H1 (cell line): ENCODE results near the gene SPTB. TPM values are rescaled to one million over a fixed set of nuclear protein-coding genes. Genes with fewer than 3 reads are reported as not detected.

ENCODE experiments used
- CTCF ChIA-PET: fragments of 300-600 bp; sonication (Branson Sonifier 250); formaldehyde crosslinking; loops from one replicate; lab custom pipeline; 2021; ENCODE audit not compliant: partially characterized antibody; lab: Charles Lee
- POLR2A ChIA-PET: fragments of 300-600 bp; sonication (Branson Sonifier 250); formaldehyde crosslinking; loops from one replicate; lab custom pipeline; 2021; ENCODE audit warnings: inconsistent platforms; ENCODE audit not compliant: partially characterized antibody; lab: Charles Lee
- DNase-seq, 2 experiments: peaks; one replicate each; pipeline versions ENCODE4 v3.0.0 to v3.0.0-alpha.2; 2010 to 2022; ENCODE audit warnings: low spot score in 2 of 2, low read depth in 1 of 2, mixed read lengths in 1 of 2
- FAIRE-seq: peaks from 2 replicates; lab custom pipeline; 2011; peaks lifted over from hg19 to GRCh38; lab: Jason Lieb, UNC
- H2AFZ ChIP-seq: 2 replicates; pipeline ENCODE4 v1.8.1; 2012; ENCODE audit warnings: low read length, inconsistent platforms
- H2AK5ac ChIP-seq: 2 replicates; pipeline ENCODE4 v1.6.1; 2013; ENCODE audit warnings: low read depth, low read length
- H2BK120ac ChIP-seq: replicated peaks from 2 replicates; pipeline ENCODE3; 2013; ENCODE audit warnings: low read depth, low read length, inconsistent platforms
- H2BK12ac ChIP-seq: 2 replicates; pipeline ENCODE4 v1.6.1; 2013; ENCODE audit warnings: low read depth, low read length
- H2BK15ac ChIP-seq: 2 replicates; pipeline ENCODE4 v1.6.1; 2013; ENCODE audit warnings: low read length
- H2BK20ac ChIP-seq: 2 replicates; pipeline ENCODE4 v1.6.1; 2013; ENCODE audit warnings: low read length
- H2BK5ac ChIP-seq: 2 replicates; pipeline ENCODE4 v1.6.1; 2013; ENCODE audit warnings: low read depth, low read length
- H3K14ac ChIP-seq: 2 replicates; pipeline ENCODE4 v1.6.1; 2013; ENCODE audit warnings: inconsistent platforms; ENCODE audit not compliant: insufficient read length
- H3K18ac ChIP-seq: 2 replicates; pipeline ENCODE4 v1.6.1; 2013; ENCODE audit warnings: low read length; ENCODE audit errors: extremely low read depth
- H3K23ac ChIP-seq: 2 replicates; pipeline ENCODE4 v1.6.1; 2013; ENCODE audit warnings: inconsistent platforms; ENCODE audit not compliant: insufficient read length
- H3K23me2 ChIP-seq: 2 replicates; pipeline ENCODE4 v1.6.1; 2013; ENCODE audit warnings: low read depth, low read length
- H3K27ac ChIP-seq: 2 replicates; pipeline ENCODE4 v1.6.1; 2011; ENCODE audit warnings: low read depth, low read length, inconsistent platforms
- H3K27me3 ChIP-seq, 4 experiments: replicated peaks in 1 of 4; 1 replicate in 1 of 4; 2 replicates in 3 of 4; pipeline versions ENCODE4 v1.6.1 to v1.8.1; 2011 to 2013; ENCODE audit warnings: low read length in 3 of 4, mild to moderate bottlenecking in 3 of 4, inconsistent platforms in 2 of 4, mixed read lengths in 2 of 4, moderate library complexity in 1 of 4; ENCODE audit not compliant: control insufficient read depth in 3 of 4, insufficient read depth in 3 of 4; ENCODE audit errors: extremely low read depth in 1 of 4
- H3K36me3 ChIP-seq, 4 experiments: 2 replicates each; pipeline versions ENCODE4 v1.6.1 to v1.8.1; 2011 to 2013; ENCODE audit warnings: mild to moderate bottlenecking in 4 of 4, low read length in 3 of 4, moderate library complexity in 2 of 4, control low read depth in 1 of 4, inconsistent platforms in 1 of 4; ENCODE audit not compliant: insufficient read depth in 4 of 4, control insufficient read depth in 2 of 4
- H3K4ac ChIP-seq: replicated peaks from 2 replicates; pipeline ENCODE3; 2013; ENCODE audit warnings: low read length, low read depth, mixed read lengths, inconsistent platforms; ENCODE audit not compliant: insufficient read length
- H3K4me1 ChIP-seq, 4 experiments: replicated peaks in 1 of 4; 1 replicate in 1 of 4; 2 replicates in 3 of 4; pipeline versions ENCODE4 v1.6.1 to v1.8.1; 2011 to 2013; ENCODE audit warnings: low read length in 3 of 4, inconsistent platforms in 2 of 4, mixed read lengths in 1 of 4; ENCODE audit not compliant: insufficient read depth in 4 of 4, control insufficient read depth in 3 of 4
- H3K4me2 ChIP-seq, 2 experiments: 2 replicates each; pipeline versions ENCODE4 v1.6.1 to v1.8.1; 2011 to 2013; ENCODE audit warnings: low read depth in 2 of 2, low read length in 2 of 2, control low read depth in 1 of 2, inconsistent platforms in 1 of 2, mild to moderate bottlenecking in 1 of 2; ENCODE audit not compliant: insufficient read depth in 1 of 2
- H3K4me3 ChIP-seq, 4 experiments: fragments of 200-600, 300-600 bp in 1 of 4; sonication (generic), shearing (Covaris generic), sonication (Bioruptor Twin) in 1 of 4; 2 replicates each; pipeline versions ENCODE4 v1.5.1 to v1.8.1; 2011 to 2016; ENCODE audit warnings: low read length in 4 of 4, low read depth in 3 of 4, control low read depth in 2 of 4, inconsistent platforms in 2 of 4, mild to moderate bottlenecking in 2 of 4, mixed read lengths in 1 of 4, moderate library complexity in 1 of 4; ENCODE audit not compliant: insufficient read depth in 2 of 4; ENCODE audit errors: extremely low read depth in 1 of 4
- H3K56ac ChIP-seq: replicated peaks from 2 replicates; pipeline ENCODE3; 2013; ENCODE audit warnings: low read depth, mild to moderate bottlenecking, mixed read lengths, low read length, inconsistent platforms; ENCODE audit not compliant: insufficient read length
- H3K79me1 ChIP-seq: 2 replicates; pipeline ENCODE4 v1.6.1; 2013; ENCODE audit warnings: low read depth, low read length, control low read depth
- H3K79me2 ChIP-seq, 2 experiments: 2 replicates each; pipeline versions ENCODE4 v1.6.1 to v1.8.1; 2012 to 2013; ENCODE audit warnings: low read length in 2 of 2, mild to moderate bottlenecking in 2 of 2, inconsistent platforms in 1 of 2; ENCODE audit not compliant: insufficient read depth in 2 of 2, control insufficient read depth in 1 of 2
- H3K9ac ChIP-seq, 4 experiments: replicated peaks in 1 of 4; 1 replicate in 1 of 4; 2 replicates in 3 of 4; pipeline versions ENCODE4 v1.6.1 to v1.8.1; 2011 to 2013; ENCODE audit warnings: low read depth in 3 of 4, low read length in 3 of 4, control low read depth in 2 of 4, mild to moderate bottlenecking in 2 of 4, moderate library complexity in 2 of 4, inconsistent platforms in 1 of 4; ENCODE audit errors: extremely low read depth in 1 of 4
- H3K9me3 ChIP-seq, 2 experiments: 2 replicates each; pipeline versions ENCODE4 v1.6.1 to v1.8.1; 2012 to 2013; ENCODE audit warnings: mild to moderate bottlenecking in 2 of 2, moderate library complexity in 2 of 2, control low read depth in 1 of 2, inconsistent platforms in 1 of 2, low read depth in 1 of 2, low read length in 1 of 2, mixed read lengths in 1 of 2; ENCODE audit not compliant: insufficient read depth in 2 of 2
- H4K20me1 ChIP-seq, 2 experiments: replicated peaks in 1 of 2; 2 replicates each; pipeline versions ENCODE3 to v1.8.1; 2011 to 2013; ENCODE audit warnings: inconsistent platforms in 2 of 2, low read length in 2 of 2, mild to moderate bottlenecking in 1 of 2; ENCODE audit not compliant: insufficient read depth in 2 of 2, control insufficient read depth in 1 of 2
- H4K5ac ChIP-seq: 2 replicates; pipeline ENCODE4 v1.6.1; 2013; ENCODE audit warnings: low read length, low read depth, mixed read lengths, inconsistent platforms; ENCODE audit not compliant: insufficient read length
- H4K8ac ChIP-seq: 2 replicates; pipeline ENCODE4 v1.8.0; 2013; ENCODE audit warnings: mild to moderate bottlenecking, moderate library complexity, low read length, inconsistent platforms; ENCODE audit not compliant: insufficient read depth; ENCODE audit errors: extremely low read depth
- H4K91ac ChIP-seq: replicated peaks from 2 replicates; pipeline ENCODE3; 2013; ENCODE audit warnings: low read length, mixed read lengths, inconsistent platforms; ENCODE audit not compliant: insufficient read length
- BRCA1 ChIP-seq: IDR thresholded peaks from 2 replicates; pipeline ENCODE4 v1.6.1; 2012; ENCODE audit warnings: low read depth, low read length, improper control_type of control experiment
- CHD1 ChIP-seq: IDR thresholded peaks from 2 replicates; pipeline ENCODE4 v1.6.1; 2012; ENCODE audit warnings: low read depth, low read length, improper control_type of control experiment
- CTBP2 ChIP-seq: IDR thresholded peaks from 2 replicates; pipeline ENCODE4 v1.7.0; 2011; ENCODE audit warnings: borderline replicate concordance, mild to moderate bottlenecking, moderate library complexity, mixed read lengths, low read length; ENCODE audit not compliant: insufficient read depth, insufficient read length
- EZH2 ChIP-seq: fragments of 200-600 bp; sonication (generic); IDR thresholded peaks from 2 replicates; pipeline ENCODE4 v1.7.1; 2012; ENCODE audit warnings: low read depth, mild to moderate bottlenecking, moderate library complexity, low read length, inconsistent platforms; ENCODE audit not compliant: severe bottlenecking
- GTF2F1 ChIP-seq: IDR thresholded peaks from 2 replicates; pipeline ENCODE4 v1.6.1; 2012; ENCODE audit warnings: low read depth, low read length, improper control_type of control experiment, borderline replicate concordance
- KDM4A ChIP-seq: IDR thresholded peaks from one replicate; pipeline ENCODE4 v1.7.1; 2012; ENCODE audit warnings: low read depth, mild to moderate bottlenecking, moderate library complexity, low read length, inconsistent platforms; ENCODE audit not compliant: severe bottlenecking
- KDM5A ChIP-seq: fragments of 200-600 bp; IDR thresholded peaks from 2 replicates; pipeline ENCODE4 v1.7.1; 2012; ENCODE audit warnings: mild to moderate bottlenecking, low read length, inconsistent platforms, mixed read lengths
- SP1 ChIP-seq: IDR thresholded peaks from 2 replicates; pipeline ENCODE4 v1.6.1; 2011; ENCODE audit warnings: low read depth, low read length
- SP4 ChIP-seq: IDR thresholded peaks from 2 replicates; pipeline ENCODE4 v1.6.1; 2012; ENCODE audit warnings: low read length, inconsistent platforms
- SUZ12 ChIP-seq: fragments of 200-600 bp; sonication (generic); IDR thresholded peaks from 2 replicates; pipeline ENCODE4 v1.6.1; 2012; ENCODE audit warnings: mild to moderate bottlenecking, inconsistent platforms, low read length, moderate library complexity, mixed read lengths
- WGBS, 2 experiments: shearing (Covaris generic) in 1 of 2; methylation state at CpG; one replicate each; pipeline versions ENCODE4 v1.1.6 to v1.1.7; 2013 to 2015; ENCODE audit warnings: low lambda C conversion rate in 2 of 2, mixed read lengths in 2 of 2, inconsistent platforms in 1 of 2, low coverage in 1 of 2, missing lambda C conversion rate in 1 of 2; ENCODE audit not compliant: insufficient replicate concordance in 2 of 2, insufficient coverage in 1 of 2, insufficient read length in 1 of 2; ENCODE audit errors: extremely low coverage in 1 of 2, missing lambda C conversion rate in 1 of 2; 5-methylcytosine and 5-hydroxymethylcytosine counted together
- polyA plus RNA-seq, 7 experiments: library from polyadenylated mRNA; depleted of rRNA in 3 of 7; stranded (reverse) in 5 of 7; unstranded in 2 of 7; fragments of >200 nt in 5 of 7; fragments of 200-250 nt in 2 of 7; gene quantifications; 1 replicate in 5 of 7; 2 replicates in 1 of 7; 4 replicates in 1 of 7; pipeline versions ENCODE4 v1.2.1 to v1.2.3, GENCODE V29; 2011 to 2013; ENCODE audit warnings: missing spikeins in 2 of 7, mixed read lengths in 2 of 7
- total RNA-seq: library from RNA; stranded (reverse); fragmentation: NEBNext Ultra II Directional; extraction: Animal tissue kit (Norgen Biotek cat#: 25700); gene quantifications from 2 replicates; pipeline ENCODE4 v1.2.1, GENCODE V29; 2021
- TF ChIP-seq, protein P1 (sequence below): IDR thresholded peaks from 2 replicates; pipeline ENCODE4 v1.6.1; 2012; ENCODE audit warnings: low read length, inconsistent platforms

The SPTB gene
- total and polyA plus RNA-seq, 2 of the 8 experiments (the other 6 are each of a cell fraction or from before 2014, with no cell fraction given) = 0.30 to 2.4 TPM

DNA sequence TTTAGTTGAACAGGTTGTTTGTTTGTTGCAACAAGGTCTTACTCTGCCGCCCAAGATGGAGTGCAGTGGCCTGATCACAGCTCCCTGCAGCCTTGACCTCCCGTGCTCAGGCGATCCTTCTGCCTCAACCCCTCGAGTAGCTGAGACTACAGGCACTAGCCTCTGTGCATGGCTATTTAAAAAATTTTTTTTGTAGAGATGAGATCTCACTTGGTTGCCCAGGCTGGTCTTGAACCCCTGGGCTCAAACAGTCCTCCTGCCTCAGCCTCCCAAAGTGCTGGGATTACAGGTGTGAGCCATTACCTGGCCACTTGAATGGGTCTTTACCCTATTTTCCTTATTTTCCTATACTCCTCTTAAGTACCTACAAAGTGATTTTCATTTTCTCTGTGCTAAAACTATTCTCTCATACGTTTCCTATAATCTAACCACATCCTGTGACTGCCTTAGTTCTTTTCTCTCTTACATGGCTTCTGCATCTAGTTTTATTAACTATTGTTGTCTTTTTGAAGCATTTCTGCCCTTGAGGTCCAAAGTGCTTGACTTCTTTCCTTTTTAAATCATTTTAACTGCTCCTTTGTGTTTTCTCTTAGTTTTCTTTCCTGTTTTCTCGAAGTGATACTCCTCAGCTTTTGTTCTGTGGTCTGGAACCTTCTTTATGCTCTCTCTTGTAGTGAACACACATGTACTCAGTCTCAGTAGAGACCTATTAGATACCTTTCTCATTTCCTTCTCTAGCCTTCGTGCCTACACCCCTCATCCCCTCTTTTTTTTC is 48.7 kb upstream of the SPTB start:
- no peak overlapping the region for H2AFZ ChIP-seq
- H3K36me3 ChIP-seq = peaks cover 9 to 37% (median 13%) of the 10 kb centered on the region in 4 experiments
- no peak overlapping the region for H3K14ac ChIP-seq
- H2BK12ac ChIP-seq = no peak overlapping the region
- no peaks in the 10 kb centered on the region for H3K27me3 ChIP-seq
- H2BK20ac ChIP-seq = no peak overlapping the region
- no peaks in the 10 kb centered on the region for H3K9me3 ChIP-seq
- H4K5ac ChIP-seq = no peak overlapping the region
- H3K56ac ChIP-seq = no peak overlapping the region
- H3K9ac ChIP-seq = no peak overlapping the region
- no peak overlapping the region for H3K4me3 ChIP-seq
- FAIRE-seq = no peak
- H2BK120ac ChIP-seq = no peak overlapping the region
- no peak overlapping the region for H2BK5ac ChIP-seq
- no peak overlapping the region for H4K91ac ChIP-seq
- ChIA-PET CTCF (interaction anchor here (1.2 to 1.9 kb wide), 2 partner anchors 25 to 92 kb away, joined by 5 to 6 read pairs; no protein-coding TSS in a partner anchor), POLR2A (interaction anchor here (1.1 to 2.0 kb wide), 2 partner anchors 12 to 14 kb away, joined by 3 to 7 read pairs; partner anchors contain the start of gene CHURC1)
- no peaks in the 10 kb centered on the region for H3K79me2 ChIP-seq
- H3K18ac ChIP-seq = no peak overlapping the region
- no peaks in the 10 kb centered on the region for H4K20me1 ChIP-seq
- no peak for DNase-seq
- H2BK15ac ChIP-seq = no peak overlapping the region
- H3K27ac ChIP-seq = no peak overlapping the region
- no peak overlapping the region for H3K4ac ChIP-seq
- H3K79me1 ChIP-seq = no peaks in the 10 kb centered on the region
- no peak overlapping the region for H3K23ac ChIP-seq
- H3K23me2 ChIP-seq = no peaks in the 10 kb centered on the region
- H2AK5ac ChIP-seq = no peak overlapping the region
- no peak overlapping the region for H3K4me2 ChIP-seq
- peaks cover 0 to 3% (median 0%) of the 10 kb centered on the region in 4 experiments; a peak in 1 of 7 replicates for H3K4me1 ChIP-seq
- H4K8ac ChIP-seq = no peak overlapping the region
- WGBS, 2 experiments = 85% methylated on average over 7 of the region's 7 CpGs; no CpG with 5 or more reads in 1 of the 2 experiments
- no peak for TF ChIP-seq SUZ12
- TF ChIP-seq SP4 = no peak
- TF ChIP-seq, protein P1, sequence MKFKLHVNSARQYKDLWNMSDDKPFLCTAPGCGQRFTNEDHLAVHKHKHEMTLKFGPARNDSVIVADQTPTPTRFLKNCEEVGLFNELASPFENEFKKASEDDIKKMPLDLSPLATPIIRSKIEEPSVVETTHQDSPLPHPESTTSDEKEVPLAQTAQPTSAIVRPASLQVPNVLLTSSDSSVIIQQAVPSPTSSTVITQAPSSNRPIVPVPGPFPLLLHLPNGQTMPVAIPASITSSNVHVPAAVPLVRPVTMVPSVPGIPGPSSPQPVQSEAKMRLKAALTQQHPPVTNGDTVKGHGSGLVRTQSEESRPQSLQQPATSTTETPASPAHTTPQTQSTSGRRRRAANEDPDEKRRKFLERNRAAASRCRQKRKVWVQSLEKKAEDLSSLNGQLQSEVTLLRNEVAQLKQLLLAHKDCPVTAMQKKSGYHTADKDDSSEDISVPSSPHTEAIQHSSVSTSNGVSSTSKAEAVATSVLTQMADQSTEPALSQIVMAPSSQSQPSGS = no peak
- no peak for TF ChIP-seq CHD1
- no peak for TF ChIP-seq KDM5A
- TF ChIP-seq SP1 = no peak
- no peak for TF ChIP-seq KDM4A
- TF ChIP-seq BRCA1 = no peak
- TF ChIP-seq GTF2F1 = no peak
- no peak for TF ChIP-seq CTBP2
- no peak for TF ChIP-seq EZH2
